HepG2 (cell line): ENCODE data around the gene RNF126. TPM values are rescaled to one million over a fixed set of nuclear protein-coding genes. Genes with fewer than 3 reads are reported as not detected.
"Not testable (repeated sequence)": the region's sequence is repeated elsewhere in the genome, so short reads cannot be mapped to it uniquely, and the experiment has no call there.

ENCODE experiments used
- ATAC-seq: fragments of 200-7000 bp; cut with Tn5 transposase; 3 replicates; pipeline ENCODE4 v1.9.1; 2020; ENCODE audit warnings: mild to moderate bottlenecking, moderate library complexity
- BruUV-seq: library from RNA; stranded (reverse); fragments of 400-500 nt; replicated peaks from 2 replicates; lab custom pipeline; 2021; lab: Mats Ljungman, UMichigan
- CTCF ChIA-PET: fragments of 300-600 bp; formaldehyde crosslinking; extraction: SDS; loops from one replicate; lab custom pipeline; 2021; ENCODE audit warnings: low total read pairs, inconsistent platforms, low intra/inter-chr PET ratio; lab: Yijun Ruan, JAX
- POLR2A ChIA-PET: fragments of 350-600 bp; sonication (Branson Sonifier 250); formaldehyde crosslinking; loops from one replicate; lab custom pipeline; 2020; ENCODE audit warnings: antibody characterized with exemption, inconsistent platforms; lab: Yijun Ruan, JAX
- DNase-seq: peaks from one replicate; pipeline ENCODE4 v3.0.0-alpha.2; 2015; ENCODE audit warnings: low spot score
- FAIRE-seq: peaks from 3 replicates; lab custom pipeline; 2011; peaks lifted over from hg19 to GRCh38; lab: Jason Lieb, UNC
- H2AFZ ChIP-seq: one replicate; pipeline ENCODE4 v1.6.1; 2011; ENCODE audit warnings: low read length, inconsistent platforms
- H3K27ac ChIP-seq: fragments of 300-600 bp; 3 replicates; pipeline ENCODE4 v1.8.0; 2011; ENCODE audit warnings: mixed run types, mild to moderate bottlenecking, mixed read lengths, low read length, inconsistent platforms; ENCODE audit not compliant: insufficient read depth; ENCODE audit errors: extremely low read length
- H3K27me3 ChIP-seq, 2 experiments: fragments of 200-600 bp in 1 of 2; 2 replicates in 1 of 2; 3 replicates in 1 of 2; pipeline versions ENCODE4 v1.6.0 to v1.8.0; 2011; ENCODE audit warnings: low read length in 2 of 2, mild to moderate bottlenecking in 2 of 2, moderate library complexity in 2 of 2, inconsistent platforms in 1 of 2; ENCODE audit not compliant: insufficient read depth in 2 of 2, control insufficient read depth in 1 of 2
- H3K36me3 ChIP-seq, 2 experiments: fragments of 200-600 bp in 1 of 2; replicated peaks in 1 of 2; 2 replicates in 1 of 2; 3 replicates in 1 of 2; pipeline versions ENCODE4 v1.5.1 to v1.8.0; 2011; ENCODE audit warnings: low read length in 2 of 2, inconsistent platforms in 1 of 2; ENCODE audit not compliant: insufficient read depth in 2 of 2, control insufficient read depth in 1 of 2
- H3K4me1 ChIP-seq: 2 replicates; pipeline ENCODE4 v1.5.1; 2012; ENCODE audit warnings: low read length, inconsistent platforms; ENCODE audit not compliant: insufficient read depth
- H3K4me2 ChIP-seq: 2 replicates; pipeline ENCODE4 v1.6.0; 2011; ENCODE audit warnings: low read depth, low read length, inconsistent platforms
- H3K4me3 ChIP-seq, 3 experiments: fragments of 200-600 bp in 1 of 3; sonication (generic), shearing (Covaris generic) in 1 of 3; replicated peaks in 1 of 3; 2 replicates each; pipeline ENCODE4 v1.5.1; 2011 to 2016; ENCODE audit warnings: low read length in 3 of 3, inconsistent platforms in 2 of 3, low read depth in 2 of 3, mild to moderate bottlenecking in 2 of 3, control low read depth in 1 of 3, mixed read lengths in 1 of 3; ENCODE audit not compliant: insufficient read depth in 1 of 3
- H3K79me2 ChIP-seq: one replicate; pipeline ENCODE4 v1.6.1; 2011; ENCODE audit warnings: low read length, inconsistent platforms; ENCODE audit not compliant: insufficient read depth
- H3K9ac ChIP-seq: 2 replicates; pipeline ENCODE4 v1.6.0; 2011; ENCODE audit warnings: mild to moderate bottlenecking, low read depth, low read length, inconsistent platforms; ENCODE audit not compliant: insufficient read depth
- H3K9me3 ChIP-seq: 2 replicates; pipeline ENCODE4 v1.5.1; 2012; ENCODE audit warnings: mild to moderate bottlenecking, low read length
- H4K20me1 ChIP-seq: 2 replicates; pipeline ENCODE4 v1.6.0; 2011; ENCODE audit warnings: inconsistent platforms, mild to moderate bottlenecking, low read length, moderate library complexity; ENCODE audit not compliant: insufficient read depth
- CTCF ChIP-seq: sonication (generic); formaldehyde crosslinking; IDR thresholded peaks from 2 replicates; pipeline ENCODE4 v1.5.0; 2020; ENCODE audit warnings: mild to moderate bottlenecking, missing genetic modification reagents, moderate library complexity
- PRPF4 ChIP-seq: fragments of 200-400 bp; formaldehyde crosslinking; IDR thresholded peaks from 2 replicates; pipeline ENCODE4 v1.6.1; 2016; ENCODE audit warnings: low read length, low read depth; ENCODE audit not compliant: poor library complexity, severe bottlenecking
- STAG1 ChIP-seq: sonication (generic); formaldehyde crosslinking; IDR thresholded peaks from 2 replicates; pipeline ENCODE4 v1.4.0; 2020; ENCODE audit warnings: missing genetic modification reagents
- ZBTB33 ChIP-seq: sonication (generic); formaldehyde crosslinking; IDR thresholded peaks from 2 replicates; pipeline ENCODE4 v1.4.0; 2020; ENCODE audit warnings: missing genetic modification reagents
- ZNF574 ChIP-seq: sonication (generic); formaldehyde crosslinking; IDR thresholded peaks from 2 replicates; pipeline ENCODE4 v1.4.0; 2020; ENCODE audit warnings: missing genetic modification reagents
- ZNF687 ChIP-seq: sonication (generic); formaldehyde crosslinking; IDR thresholded peaks from 2 replicates; pipeline ENCODE4 v1.5.1; 2020; ENCODE audit warnings: mild to moderate bottlenecking, missing genetic modification reagents, moderate library complexity
- WGBS: methylation state at CpG from one replicate; pipeline ENCODE4 v1.1.6; 2017; ENCODE audit warnings: low lambda C conversion rate; 5-methylcytosine and 5-hydroxymethylcytosine counted together
- in situ Hi-C: cut with HindIII; loops from 2 replicates; pipeline ENCODE4 v1.10.0; 2017; ENCODE audit warnings: low pct_unique_long_range_greater_than_20kb; ENCODE audit not compliant: extremely low pct_ligation_motif_present
- intact Hi-C: fragments of 100-400 bp; cut with micrococcal nuclease; formaldehyde crosslinking; loops from one replicate; pipeline ENCODE4 v1.10.0; 2022; ENCODE audit not compliant: unreplicated experiment
- polyA plus RNA-seq, 8 experiments: library from polyadenylated mRNA; depleted of rRNA in 3 of 8; stranded (reverse) in 7 of 8; unstranded in 1 of 8; fragments of >200 nt; fragmentation: Illumina TruSeq in 4 of 8; extraction: Trizol in 4 of 8; gene quantifications; 2 replicates each; pipeline versions ENCODE4 v1.2.1 to v1.2.3, GENCODE V29; 2011 to 2016; ENCODE audit warnings: low read depth in 4 of 8, missing spikeins in 1 of 8, mixed read lengths in 1 of 8; ENCODE audit not compliant: insufficient read depth in 1 of 8
- total RNA-seq, 5 experiments: library from RNA; depleted of rRNA; stranded (reverse); fragments of >200 nt; fragmentation: Illumina TruSeq; extraction: Trizol; gene quantifications; 2 replicates each; pipeline ENCODE4 v1.2.3, GENCODE V29; 2016; ENCODE audit warnings: low read depth in 1 of 5

The RNF126 gene
- total and polyA plus RNA-seq, 2 of the 13 experiments (the other 11 are each of a cell fraction or from before 2014, with no cell fraction given) = 23.2 to 34.0 TPM

- ATAC-seq, H3K36me3 ChIP-seq, H3K4me1 ChIP-seq, POLR2A ChIA-PET, H3K4me2 ChIP-seq, DNase-seq, in situ Hi-C loops, H3K9ac ChIP-seq, H4K20me1 ChIP-seq, BruUV-seq, H3K27me3 ChIP-seq, intact Hi-C loops, H3K79me2 ChIP-seq, FAIRE-seq, H3K4me3 ChIP-seq, H3K9me3 ChIP-seq, H3K27ac ChIP-seq, H2AFZ ChIP-seq: not testable (repeated sequence)
- TF ChIP-seq ZNF687 (CRISPR knock-in tag) (peak; percentile 24; the same call in 1 of the 2 replicates), PRPF4 (peak; percentile 78), STAG1 (CRISPR knock-in tag) (0 out of 2 replicates have a peak, but pooled peaks have one; percentile 10), ZBTB33 (CRISPR knock-in tag) (0 out of 2 replicates have a peak, but pooled peaks have one; percentile 27), ZNF574 (CRISPR knock-in tag) (peak; percentile 90), CTCF (CRISPR knock-in tag) (peak; percentile 39)
- 46% methylated on average over 3 of the region's 34 CpGs for WGBS
- CTCF ChIA-PET = interaction anchor here (0.9 to 2.9 kb wide), 4 partner anchors 17 to 55 kb away, joined by 6 to 23 read pairs (median 9); no protein-coding TSS in a partner anchor
These were observed 57.7 kb downstream of the RNF126 start for GRCh38 chr19:605061-605971.
